H9 (cell line): ENCODE results near the gene CA11. TPM values are rescaled to one million over a fixed set of nuclear protein-coding genes. Genes with fewer than 3 reads are reported as not detected.

Experiments
- DNase-seq: peaks from one replicate; pipeline ENCODE4 v3.0.0-alpha.2; 2017
- H2AFZ ChIP-seq: one replicate; pipeline ENCODE4 v1.6.1; 2013; ENCODE audit warnings: mild to moderate bottlenecking, low read length, control low read depth, moderate library complexity
- H2AK5ac ChIP-seq: 2 replicates; pipeline ENCODE4 v1.6.1; 2013; ENCODE audit warnings: low read length, control low read depth, mixed read lengths; ENCODE audit not compliant: insufficient read length
- H2BK120ac ChIP-seq: one replicate; pipeline ENCODE4 v1.6.1; 2013; ENCODE audit warnings: low read depth, mild to moderate bottlenecking, low read length, control low read depth, inconsistent platforms; ENCODE audit not compliant: poor library complexity, severe bottlenecking
- H2BK12ac ChIP-seq: 2 replicates; pipeline ENCODE4 v1.6.1; 2013; ENCODE audit warnings: low read length, control low read depth, mixed read lengths, low read depth; ENCODE audit not compliant: insufficient read length
- H2BK15ac ChIP-seq: 2 replicates; pipeline ENCODE4 v1.6.1; 2013; ENCODE audit warnings: low read depth, low read length, control low read depth
- H2BK20ac ChIP-seq: one replicate; pipeline ENCODE4 v1.6.1; 2013; ENCODE audit warnings: low read depth, mild to moderate bottlenecking, low read length, control low read depth, inconsistent platforms; ENCODE audit not compliant: poor library complexity, severe bottlenecking
- H2BK5ac ChIP-seq: 2 replicates; pipeline ENCODE4 v1.6.1; 2013; ENCODE audit warnings: low read length, control low read depth, mixed read lengths; ENCODE audit not compliant: insufficient read length
- H3K14ac ChIP-seq: 2 replicates; pipeline ENCODE4 v1.6.1; 2013; ENCODE audit warnings: low read length, control low read depth; ENCODE audit not compliant: insufficient read depth
- H3K18ac ChIP-seq: 2 replicates; pipeline ENCODE4 v1.6.1; 2013; ENCODE audit warnings: low read depth, mild to moderate bottlenecking, mixed read lengths, low read length, control low read depth; ENCODE audit not compliant: insufficient read length
- H3K23ac ChIP-seq: 2 replicates; pipeline ENCODE4 v1.6.1; 2013; ENCODE audit warnings: low read length, control low read depth, mixed read lengths, low read depth; ENCODE audit not compliant: insufficient read length
- H3K23me2 ChIP-seq: 2 replicates; pipeline ENCODE4 v1.6.1; 2013; ENCODE audit warnings: low read depth, mild to moderate bottlenecking, mixed read lengths, low read length, control low read depth; ENCODE audit not compliant: insufficient read length, poor library complexity, severe bottlenecking
- H3K27ac ChIP-seq: 2 replicates; pipeline ENCODE4 v1.5.1; 2013; ENCODE audit warnings: low read length, control low read depth, mixed read lengths, low read depth; ENCODE audit not compliant: insufficient read length
- H3K27me3 ChIP-seq: 2 replicates; pipeline ENCODE4 v1.6.1; 2013; ENCODE audit warnings: low read length, control low read depth, inconsistent platforms; ENCODE audit not compliant: insufficient read depth
- H3K4ac ChIP-seq: 2 replicates; pipeline ENCODE4 v1.6.1; 2013; ENCODE audit warnings: low read depth, mild to moderate bottlenecking, control low read depth, inconsistent platforms, low read length, moderate library complexity
- H3K4me1 ChIP-seq: 2 replicates; pipeline ENCODE4 v1.6.1; 2013; ENCODE audit warnings: low read length, control low read depth, inconsistent platforms; ENCODE audit not compliant: insufficient read depth
- H3K4me2 ChIP-seq: 2 replicates; pipeline ENCODE4 v1.6.1; 2013; ENCODE audit warnings: low read length, control low read depth, mixed read lengths; ENCODE audit not compliant: insufficient read length, insufficient read depth
- H3K56ac ChIP-seq: 2 replicates; pipeline ENCODE4 v1.6.1; 2013; ENCODE audit warnings: low read depth, mild to moderate bottlenecking, mixed read lengths, low read length, control low read depth; ENCODE audit not compliant: insufficient read length
- H3K79me1 ChIP-seq: 2 replicates; pipeline ENCODE4 v1.6.1; 2013; ENCODE audit warnings: low read depth, mild to moderate bottlenecking, moderate library complexity, low read length, control low read depth, inconsistent platforms; ENCODE audit not compliant: insufficient read depth, poor library complexity, severe bottlenecking
- H3K79me2 ChIP-seq: 2 replicates; pipeline ENCODE4 v1.6.1; 2013; ENCODE audit warnings: low read length, control low read depth, inconsistent platforms; ENCODE audit not compliant: insufficient read depth
- H3K9ac ChIP-seq: 2 replicates; pipeline ENCODE4 v1.6.1; 2013; ENCODE audit warnings: low read length, control low read depth, mixed read lengths; ENCODE audit not compliant: insufficient read length; ENCODE audit errors: extremely low read depth
- H3K9me3 ChIP-seq: one replicate; pipeline ENCODE4 v1.6.1; 2013; ENCODE audit warnings: low read depth, low read length, inconsistent platforms; ENCODE audit not compliant: control insufficient read depth
- H3T11ph ChIP-seq: one replicate; pipeline ENCODE4 v1.6.1; 2013; ENCODE audit warnings: mild to moderate bottlenecking, low read length, control low read depth, inconsistent platforms
- H4K20me1 ChIP-seq: one replicate; pipeline ENCODE4 v1.6.1; 2013; ENCODE audit not compliant: control insufficient read depth, insufficient read length, insufficient read depth
- H4K5ac ChIP-seq: 2 replicates; pipeline ENCODE4 v1.6.1; 2013; ENCODE audit warnings: low read depth, mild to moderate bottlenecking, mixed read lengths, low read length, control low read depth; ENCODE audit not compliant: insufficient read length
- H4K8ac ChIP-seq: replicated peaks from 2 replicates; pipeline ENCODE4 v1.6.1; 2013; ENCODE audit warnings: low read length, control low read depth, mixed read lengths, low read depth; ENCODE audit not compliant: insufficient read length
- H4K91ac ChIP-seq: 2 replicates; pipeline ENCODE4 v1.6.1; 2013; ENCODE audit warnings: low read depth, mild to moderate bottlenecking, moderate library complexity, mixed read lengths, low read length, control low read depth; ENCODE audit not compliant: insufficient read length
- H3K27ac Mint-ChIP-seq, 3 experiments: 2 replicates in 2 of 3; 3 replicates in 1 of 3; pipeline ENCODE4 v1.8.0; 2020 to 2021; ENCODE audit warnings: mixed read lengths in 3 of 3, mild to moderate bottlenecking in 1 of 3, moderate library complexity in 1 of 3
- H3K27me3 Mint-ChIP-seq: 2 replicates; pipeline ENCODE4 v1.8.0; 2021; ENCODE audit warnings: low read depth, mild to moderate bottlenecking, moderate library complexity, mixed read lengths
- H3K36me3 Mint-ChIP-seq, 3 experiments: 2 replicates in 2 of 3; 3 replicates in 1 of 3; pipeline ENCODE4 v1.8.0; 2020 to 2021; ENCODE audit warnings: low read depth in 3 of 3, mixed read lengths in 3 of 3; ENCODE audit not compliant: insufficient read depth in 1 of 3
- H3K4me1 Mint-ChIP-seq, 2 experiments: 2 replicates each; pipeline ENCODE4 v1.8.0; 2020; ENCODE audit warnings: mixed read lengths in 2 of 2
- H3K4me3 Mint-ChIP-seq, 2 experiments: 2 replicates in 1 of 2; 3 replicates in 1 of 2; pipeline ENCODE4 v1.8.0; 2020 to 2021; ENCODE audit warnings: mild to moderate bottlenecking in 2 of 2, mixed read lengths in 2 of 2, moderate library complexity in 1 of 2
- H3K9me3 Mint-ChIP-seq, 2 experiments: 2 replicates in 1 of 2; 3 replicates in 1 of 2; pipeline ENCODE4 v1.8.0; 2020; ENCODE audit warnings: mild to moderate bottlenecking in 2 of 2, mixed read lengths in 2 of 2, moderate library complexity in 1 of 2
- CTCF ChIP-seq: fragments of 200-600 bp; sonication (generic); conservative IDR thresholded peaks from 3 replicates; pipeline ENCODE4 v1.8.0; 2021; ENCODE audit warnings: antibody characterized with exemption, mild to moderate bottlenecking
- WGBS: extraction: QIAGEN DNeasy Blood & Tissue Kit; methylation state at CpG from one replicate; pipeline ENCODE4 v1.1.7; 2013; ENCODE audit warnings: missing lambda C conversion rate, low lambda C conversion rate, mixed read lengths; ENCODE audit not compliant: insufficient read length; ENCODE audit errors: extremely low coverage; 5-methylcytosine and 5-hydroxymethylcytosine counted together
- total RNA-seq: library from RNA; stranded (reverse); gene quantifications from 2 replicates; pipeline ENCODE4 v1.2.1, GENCODE V29; 2021

The CA11 gene
- total RNA-seq, 1 experiment from 2014 or later, result 107 TPM

DNA sequence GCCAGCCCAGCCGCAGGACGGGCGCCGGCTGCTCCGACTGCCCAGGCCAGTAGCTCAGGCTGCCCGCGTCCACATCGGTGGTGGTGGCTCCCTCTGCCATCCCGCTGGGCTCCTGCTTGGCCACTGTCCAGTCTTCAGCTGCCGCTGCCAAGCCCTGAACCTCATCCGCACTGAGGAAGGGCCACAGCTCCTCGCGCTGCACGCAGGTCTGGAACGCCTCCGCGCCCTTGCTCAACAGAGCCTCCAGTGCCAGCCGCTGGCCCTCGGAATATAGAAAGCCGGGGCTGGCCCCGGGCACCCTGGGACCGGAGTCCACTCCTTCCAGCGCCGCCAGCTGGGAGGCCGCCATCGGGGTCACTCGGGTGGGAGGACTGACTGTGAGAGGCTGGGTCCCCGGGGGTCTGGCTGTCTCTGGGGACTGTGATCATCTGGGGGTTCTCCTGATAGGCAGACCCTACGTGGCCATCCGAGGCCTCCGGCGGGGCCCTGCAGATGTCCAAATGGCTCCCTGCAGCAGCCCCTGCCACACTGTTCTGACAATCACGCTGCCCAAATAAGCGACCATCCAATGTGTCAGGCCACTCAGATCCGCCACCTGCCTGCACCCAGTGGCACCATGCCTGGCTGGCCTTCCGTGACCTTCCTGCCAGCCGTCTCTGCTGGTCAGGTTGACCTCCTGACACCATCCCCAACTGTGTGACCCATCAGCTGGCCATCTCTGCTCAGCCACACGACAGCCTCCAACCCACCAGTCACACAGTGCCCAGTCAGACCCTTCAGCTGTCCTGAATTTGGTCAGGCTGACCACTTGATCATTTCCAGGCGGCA is 32.7 kb downstream of the CA11 start:
- Histone ChIP-seq H2BK15ac (no peak overlapping the region), H4K5ac (no peak overlapping the region), H3K9me3 (no peaks in the 10 kb centered on the region), H2AK5ac (no peak overlapping the region), H3K23me2 (peaks cover 5% of the 10 kb centered on the region), H4K91ac (no peak overlapping the region), H3K9ac (no peak overlapping the region), H3K4me1 (peaks cover 3% of the 10 kb centered on the region; the same call in 1 of the 2 replicates), H3K18ac (no peak overlapping the region), H3K79me1 (peaks cover 4% of the 10 kb centered on the region), H2AFZ (no peak overlapping the region), H4K8ac (no peak overlapping the region), H3K4ac (no peak overlapping the region), H3K27me3 (no peaks in the 10 kb centered on the region), H2BK12ac (no peak overlapping the region), H3K27ac (no peak overlapping the region), H3K14ac (no peak overlapping the region), H3K4me2 (no peak overlapping the region), H3T11ph (no peak overlapping the region), H2BK120ac (no peak overlapping the region), H3K56ac (no peak overlapping the region), H3K79me2 (peaks cover 11% of the 10 kb centered on the region; the same call in 1 of the 2 replicates), H2BK20ac (no peak overlapping the region), H2BK5ac (no peak overlapping the region), H4K20me1 (no peaks in the 10 kb centered on the region), H3K23ac (no peak overlapping the region)
- Mint-ChIP-seq H3K27ac (peak overlapping the region; percentile 94 to 98 (median 96)), H3K36me3 (peaks cover 31 to 54% (median 44%) of the 10 kb centered on the region in 3 experiments), H3K9me3 (no peaks in the 10 kb centered on the region; a peak in 1 of 5 replicates), H3K4me1 (peaks cover 30 to 48% of the 10 kb centered on the region in 2 experiments), H3K27me3 (no peaks in the 10 kb centered on the region; the same call in 1 of the 2 replicates), H3K4me3 (peak overlapping the region in 1 of 2 experiments; percentile 68; a peak in 2 of 5 replicates)
- no CpG with 5 or more reads among the region's 39 CpGs for WGBS
- no peak for TF ChIP-seq CTCF
- DNase-seq, result peak; percentile 36
